HL-60 (cell line): ENCODE results near the gene CTRB1.

Experiments used
- CTCF ChIP-seq: IDR thresholded peaks from one replicate; pipeline ENCODE4 v1.5.1; 2011; ENCODE audit warnings: low read length, control low read depth, inconsistent platforms; ENCODE audit not compliant: insufficient read depth
- GABPA ChIP-seq: IDR thresholded peaks from 2 replicates; pipeline ENCODE4 v1.6.1; 2012; ENCODE audit warnings: low read depth
- POLR2AphosphoS5 ChIP-seq: IDR thresholded peaks from 2 replicates; pipeline ENCODE4 v1.6.1; 2012; ENCODE audit warnings: low read depth
- REST ChIP-seq: IDR thresholded peaks from 2 replicates; pipeline ENCODE4 v1.6.1; 2012; ENCODE audit warnings: low read depth; ENCODE audit not compliant: insufficient replicate concordance
- SPI1 ChIP-seq: IDR thresholded peaks from 2 replicates; pipeline ENCODE4 v1.6.1; 2012; ENCODE audit warnings: low read depth, mild to moderate bottlenecking, borderline replicate concordance

- TF ChIP-seq POLR2AphosphoS5 (no peak), CTCF (no peak), GABPA (no peak), REST (no peak), SPI1 (no peak)
Measured at GRCh38 chr16:75197522-75198134, 21.2 kb upstream of the CTRB1 start.
